ENCODE measurements around the gene LIFR.
"Not testable (repeated sequence)": the region's sequence is repeated elsewhere in the genome, so short reads cannot be mapped to it uniquely, and the experiment has no call there.

LIFR gene, protein sequence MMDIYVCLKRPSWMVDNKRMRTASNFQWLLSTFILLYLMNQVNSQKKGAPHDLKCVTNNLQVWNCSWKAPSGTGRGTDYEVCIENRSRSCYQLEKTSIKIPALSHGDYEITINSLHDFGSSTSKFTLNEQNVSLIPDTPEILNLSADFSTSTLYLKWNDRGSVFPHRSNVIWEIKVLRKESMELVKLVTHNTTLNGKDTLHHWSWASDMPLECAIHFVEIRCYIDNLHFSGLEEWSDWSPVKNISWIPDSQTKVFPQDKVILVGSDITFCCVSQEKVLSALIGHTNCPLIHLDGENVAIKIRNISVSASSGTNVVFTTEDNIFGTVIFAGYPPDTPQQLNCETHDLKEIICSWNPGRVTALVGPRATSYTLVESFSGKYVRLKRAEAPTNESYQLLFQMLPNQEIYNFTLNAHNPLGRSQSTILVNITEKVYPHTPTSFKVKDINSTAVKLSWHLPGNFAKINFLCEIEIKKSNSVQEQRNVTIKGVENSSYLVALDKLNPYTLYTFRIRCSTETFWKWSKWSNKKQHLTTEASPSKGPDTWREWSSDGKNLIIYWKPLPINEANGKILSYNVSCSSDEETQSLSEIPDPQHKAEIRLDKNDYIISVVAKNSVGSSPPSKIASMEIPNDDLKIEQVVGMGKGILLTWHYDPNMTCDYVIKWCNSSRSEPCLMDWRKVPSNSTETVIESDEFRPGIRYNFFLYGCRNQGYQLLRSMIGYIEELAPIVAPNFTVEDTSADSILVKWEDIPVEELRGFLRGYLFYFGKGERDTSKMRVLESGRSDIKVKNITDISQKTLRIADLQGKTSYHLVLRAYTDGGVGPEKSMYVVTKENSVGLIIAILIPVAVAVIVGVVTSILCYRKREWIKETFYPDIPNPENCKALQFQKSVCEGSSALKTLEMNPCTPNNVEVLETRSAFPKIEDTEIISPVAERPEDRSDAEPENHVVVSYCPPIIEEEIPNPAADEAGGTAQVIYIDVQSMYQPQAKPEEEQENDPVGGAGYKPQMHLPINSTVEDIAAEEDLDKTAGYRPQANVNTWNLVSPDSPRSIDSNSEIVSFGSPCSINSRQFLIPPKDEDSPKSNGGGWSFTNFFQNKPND

DNA sequence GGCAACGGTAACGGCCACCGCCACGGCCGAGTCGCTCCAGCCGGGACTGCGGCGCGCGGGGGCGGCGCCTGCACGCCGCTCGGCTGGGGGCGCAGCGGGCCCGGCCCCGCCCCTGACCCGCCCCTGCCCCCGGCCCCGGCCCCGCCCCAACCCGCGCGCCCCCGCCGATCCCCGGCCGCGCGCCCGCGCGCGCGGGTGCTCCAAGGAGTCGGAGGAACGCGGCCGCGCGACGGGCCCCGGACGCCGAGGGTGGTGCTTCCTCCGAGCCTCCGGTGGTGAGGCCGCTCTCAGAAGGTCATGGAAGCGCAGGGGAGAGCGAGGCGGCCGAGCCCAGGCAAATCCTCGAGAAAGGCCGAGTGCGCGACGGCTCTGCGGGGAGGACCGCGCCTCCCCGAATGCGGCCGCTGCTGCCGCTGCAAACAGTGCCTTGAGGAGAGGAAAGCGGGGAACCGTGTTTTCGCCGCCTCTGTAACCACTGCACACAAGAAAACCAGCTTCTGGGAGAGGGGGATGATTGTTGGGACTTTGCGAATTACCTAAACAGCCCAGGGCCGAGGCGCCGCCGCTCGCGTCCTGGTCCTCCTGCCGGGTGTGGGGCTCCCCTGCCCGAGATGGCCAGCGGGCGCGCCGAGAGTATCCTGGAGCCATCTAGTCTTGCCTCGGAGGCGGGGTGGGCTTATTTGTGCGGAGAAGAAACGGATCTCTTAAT is at the start of gene LIFR:
TSS of gene LIFR (minus strand) at position 48 of the 709 bp plus-strand sequence. CDS start 25,999 bp downstream, outside the sequence.
- peak; percentile 61 for DNase-seq

DNA sequence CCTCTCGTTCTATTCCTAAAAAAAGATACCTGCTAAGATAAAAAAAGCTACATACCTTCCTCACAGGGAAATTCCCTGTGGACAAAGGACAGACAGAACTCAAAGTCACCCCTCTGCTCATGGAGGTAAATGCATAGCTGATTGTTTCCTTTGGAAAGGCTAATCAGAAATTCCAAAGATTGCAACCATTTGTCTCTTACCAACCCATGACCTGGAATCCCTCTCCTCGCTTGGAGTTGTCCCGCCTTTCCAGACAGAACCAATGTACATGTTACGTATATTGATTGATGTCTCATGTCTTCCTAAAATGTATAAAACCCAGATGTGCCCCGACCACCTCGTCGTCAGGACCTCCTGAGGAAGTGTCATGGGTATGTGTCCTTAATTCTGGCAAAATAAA is 49.2 kb upstream of the LIFR start:
- DNase-seq = no peak

DNA sequence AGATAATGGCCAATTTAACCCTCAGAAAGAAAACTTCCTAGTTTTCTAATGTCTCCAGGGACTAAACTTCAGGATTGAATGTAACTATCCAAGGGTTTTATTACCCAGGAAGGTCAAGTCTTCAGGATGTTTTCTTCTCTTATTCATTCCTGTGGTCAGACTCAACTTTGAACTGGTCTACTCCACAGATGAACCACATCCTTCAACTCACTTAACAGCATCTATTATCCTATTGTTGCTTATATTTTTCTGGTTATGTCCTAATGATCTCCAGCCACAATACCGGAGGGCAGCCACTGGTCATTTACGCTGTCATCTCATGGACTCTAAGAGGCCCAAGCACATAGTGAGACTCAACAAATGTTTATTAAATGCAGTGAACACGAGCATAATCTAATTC is 47.2 kb upstream of the LIFR start:
- DNase-seq = no peak

- no peak for DNase-seq
These were observed 46.2 kb upstream of the LIFR start for GRCh38 chr5:38602641-38603040.

GRCh38 chr5:38601863-38602298 is 45.4 kb upstream of the LIFR start:
- no peak for DNase-seq

GRCh38 chr5:38601133-38601862 is 44.9 kb upstream of the LIFR start:
- no peak for DNase-seq

DNA sequence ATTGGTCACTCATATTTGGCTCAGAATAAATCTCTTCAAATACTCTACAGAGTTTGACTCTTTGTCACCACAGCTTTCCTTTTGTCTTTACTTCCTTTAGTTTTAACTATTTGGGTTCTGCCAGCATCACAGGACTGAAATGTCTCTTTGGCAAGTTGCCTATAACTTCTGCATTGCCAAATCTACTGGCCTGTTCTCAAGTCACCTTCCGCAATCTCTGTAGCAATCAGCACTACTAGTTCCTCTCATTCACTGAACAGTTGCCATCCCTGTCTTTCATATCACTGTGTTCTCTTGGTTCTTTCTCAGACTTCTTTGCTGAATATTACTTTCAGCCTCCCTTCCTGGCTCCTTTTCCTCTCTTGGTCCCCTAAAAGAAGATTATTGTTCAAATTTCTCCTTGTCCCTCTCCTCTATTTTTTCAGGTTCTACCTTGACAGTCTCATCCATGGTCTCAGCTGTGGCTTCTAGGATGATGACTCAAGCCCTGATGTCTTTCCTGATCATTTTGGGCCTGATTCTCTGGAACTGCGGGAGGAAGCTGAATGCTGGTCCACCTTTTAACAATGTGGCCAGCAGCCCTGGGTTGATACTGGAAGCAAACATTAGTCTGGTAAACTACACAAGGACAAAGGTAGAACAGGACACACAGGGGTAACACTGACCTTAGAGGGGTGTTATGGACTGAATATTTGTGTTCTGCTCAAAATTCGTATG is 44.0 kb upstream of the LIFR start:
- no peak for DNase-seq

- not testable (repeated sequence) for DNase-seq
These were observed 43.3 kb upstream of the LIFR start for GRCh38 chr5:38599751-38600150.

DNA sequence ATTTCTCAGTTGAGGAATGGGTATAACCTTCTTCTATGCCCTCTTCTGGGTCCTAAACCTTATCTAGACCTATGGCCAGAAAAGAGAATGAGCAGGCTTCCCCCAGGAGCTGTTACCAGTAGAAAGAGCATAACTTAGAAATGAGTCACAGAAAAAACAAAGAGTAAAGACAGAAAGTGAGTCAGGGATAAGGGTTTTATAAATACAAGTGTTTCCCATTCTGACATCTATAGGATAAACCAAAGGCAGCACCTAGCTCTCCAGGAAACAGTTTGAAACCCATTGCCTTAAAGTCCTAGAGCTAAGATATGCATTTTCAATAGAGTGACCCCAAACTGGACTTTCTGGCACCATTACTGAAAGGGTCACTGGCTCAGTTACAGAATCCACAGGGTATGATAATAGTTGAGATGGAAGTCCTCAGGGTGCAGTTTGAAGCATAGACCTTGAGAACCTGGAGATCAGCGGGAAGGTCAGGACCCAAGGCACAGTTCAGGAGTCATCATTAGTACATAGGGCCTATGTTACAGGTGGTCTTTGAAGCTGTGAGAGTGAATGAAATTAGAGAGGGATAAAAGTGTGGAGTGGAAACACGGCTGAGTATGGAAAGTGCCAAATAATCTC is 42.7 kb upstream of the LIFR start:
- DNase-seq = no peak

GRCh38 chr5:38598296-38598993 is 42.0 kb upstream of the LIFR start:
- DNase-seq = no peak

DNA sequence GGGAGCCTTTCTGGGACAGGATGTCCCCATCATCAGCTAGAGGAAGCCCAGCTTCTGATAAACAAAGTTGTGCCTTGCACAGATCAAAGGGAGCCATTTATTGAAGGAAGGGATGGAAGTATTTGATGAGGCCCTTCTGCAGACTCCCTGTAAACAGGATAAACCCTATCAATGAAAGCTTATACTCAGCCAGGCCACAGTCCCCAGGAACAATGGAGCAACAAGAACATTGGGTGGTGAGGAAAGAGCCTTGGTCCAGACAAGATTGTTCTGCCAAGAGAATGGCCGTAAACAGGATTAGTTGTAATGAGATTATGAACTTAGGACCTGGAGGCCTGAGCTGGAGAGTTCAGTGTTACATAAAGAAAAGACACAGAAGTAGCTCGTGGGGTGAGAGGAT is 40.5 kb upstream of the LIFR start:
- no peak for DNase-seq

- DNase-seq = no peak
These were observed 38.8 kb upstream of the LIFR start for GRCh38 chr5:38595132-38595745.

DNA sequence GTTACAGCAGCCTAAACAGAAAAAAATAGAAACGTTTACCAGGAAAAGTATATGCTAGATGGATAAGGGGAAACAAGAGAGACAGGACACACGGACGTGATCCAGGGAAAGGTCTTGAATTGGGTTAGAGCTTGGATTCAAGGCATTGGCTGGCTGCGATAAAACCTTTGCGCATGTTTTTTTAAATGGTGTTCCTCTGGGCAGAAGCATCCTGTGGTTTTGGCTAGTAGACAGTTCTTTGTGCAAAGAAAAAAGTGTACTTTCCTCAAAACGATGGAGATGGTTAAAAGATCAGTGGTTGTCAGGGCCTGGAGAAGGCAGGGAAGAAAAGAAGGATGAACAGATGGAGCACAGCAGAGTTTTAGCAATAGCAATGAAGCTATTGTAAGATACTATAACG is 37.5 kb upstream of the LIFR start:
- no peak for DNase-seq

DNA sequence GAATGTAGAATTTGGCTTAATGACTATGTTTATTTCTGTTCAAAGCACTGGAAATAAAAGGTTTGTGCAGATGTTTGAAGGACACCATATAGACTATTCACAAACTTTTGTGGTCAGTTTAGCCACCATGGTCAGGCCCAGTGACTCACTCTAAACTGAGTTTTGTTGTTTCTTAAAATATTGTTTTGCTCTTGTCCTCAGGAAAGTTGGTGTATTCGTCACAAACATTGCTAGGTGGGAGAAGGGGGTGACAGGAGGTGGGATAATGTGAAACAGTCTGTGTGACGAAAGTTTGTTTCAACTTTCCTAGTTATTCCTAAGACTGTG is 35.0 kb upstream of the LIFR start:
- DNase-seq = no peak

DNA sequence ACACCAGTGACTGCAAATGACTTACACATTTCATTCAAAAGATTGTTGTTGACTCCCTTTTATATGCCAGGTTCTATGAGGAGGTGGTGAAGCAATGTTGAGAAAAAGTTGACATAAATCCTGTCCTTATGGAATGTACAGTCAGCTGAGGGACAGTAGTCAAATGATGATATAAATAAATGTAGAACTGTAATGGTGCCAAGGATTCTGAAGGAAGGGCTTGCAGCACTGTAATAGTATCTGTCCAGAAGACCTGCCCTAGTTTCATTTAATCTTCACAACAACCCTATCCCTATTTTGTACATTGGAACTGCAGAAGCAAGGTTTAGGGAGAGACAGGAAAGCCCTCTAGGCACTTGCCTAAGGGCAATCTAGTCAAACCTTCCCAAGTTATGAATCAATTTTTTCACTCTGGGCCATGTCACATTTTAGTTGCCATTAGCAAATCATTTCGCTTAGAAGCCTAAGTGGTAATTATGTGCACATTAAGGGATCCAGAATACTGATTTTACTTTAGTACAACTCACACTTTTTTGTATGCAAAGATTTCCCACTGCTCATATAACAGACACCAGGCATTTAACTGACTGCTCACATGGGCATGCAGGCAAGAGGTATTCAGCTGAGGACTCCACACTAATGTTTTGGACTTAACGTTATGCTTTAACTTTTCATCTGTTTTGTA is 34.5 kb upstream of the LIFR start:
- DNase-seq = no peak

GRCh38 chr5:38589629-38590028 is 33.2 kb upstream of the LIFR start:
- no peak for DNase-seq

DNA sequence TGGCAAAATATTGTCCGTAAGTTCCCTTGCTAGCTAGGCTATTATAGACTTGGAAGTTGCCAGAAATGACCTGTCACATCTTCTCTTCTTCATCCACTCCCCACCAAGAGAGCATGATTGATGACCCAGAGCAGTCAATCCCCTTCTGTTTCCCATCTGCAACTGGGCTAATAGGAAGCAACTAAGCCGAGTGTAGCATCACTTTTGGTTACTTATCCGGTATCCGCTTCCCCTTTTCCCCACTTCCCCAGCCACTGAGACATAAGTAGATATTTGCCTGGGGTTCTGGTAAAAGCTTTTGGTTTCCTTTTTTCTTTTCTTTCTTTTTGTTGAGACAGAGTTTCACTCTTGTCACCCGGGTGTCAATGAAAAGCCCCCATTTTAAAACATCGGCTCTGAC is 29.4 kb upstream of the LIFR start:
- DNase-seq = no peak

- DNase-seq = no peak
These were observed 27.1 kb upstream of the LIFR start for GRCh38 chr5:38583500-38583899.

DNA sequence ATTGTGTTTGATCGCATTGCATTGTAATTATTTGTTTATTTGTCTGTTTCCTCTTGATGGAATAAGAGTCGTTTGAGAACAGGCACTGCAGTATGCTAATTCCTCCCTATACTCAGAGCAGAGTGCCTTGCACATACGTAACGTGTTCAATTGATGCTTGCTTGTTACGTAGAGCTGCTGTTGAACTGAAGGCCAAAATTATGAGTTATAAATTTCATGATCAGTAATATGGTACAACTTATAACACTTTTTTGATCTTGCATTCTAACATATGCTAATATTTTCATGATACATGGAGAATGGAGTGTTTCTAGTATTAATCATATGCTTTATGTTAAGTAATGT is 26.5 kb upstream of the LIFR start:
- no peak for DNase-seq

All from activated CD4-positive, alpha-beta T cell treated with anti-CD3 and anti-CD28 coated beads for 48 hours (primary cell).